Measurements from ENCODE around the gene LRCH1.

LRCH1 gene

GRCh38 chr13:46617885-46618284 lies 64.9 kb downstream of the LRCH1 start:
- peaks cover 28% of the 10 kb centered on the region for H3K4me1 ChIP-seq (ENCODE audit: control insufficient read depth, insufficient read depth, low read length)
- no peaks in the 10 kb centered on the region for H3K36me3 ChIP-seq (ENCODE audit: control insufficient read depth, insufficient read depth, low read length)
- H3K9ac ChIP-seq (ENCODE audit: low read length): no peak overlapping the region
- no peaks in the 10 kb centered on the region for H3K27me3 ChIP-seq (ENCODE audit: control insufficient read depth, insufficient read depth, low read length)
- H3K9me3 ChIP-seq (ENCODE audit: control insufficient read depth, insufficient read depth, low read depth, low read length): no peaks in the 10 kb centered on the region
- H3K4me3 ChIP-seq (ENCODE audit: low read depth, low read length): no peak overlapping the region
- no peak overlapping the region for H3K27ac ChIP-seq (ENCODE audit: low read depth, low read length)

GRCh38 chr13:46618694-46619254 lies 65.8 kb downstream of the LRCH1 start:
- Histone ChIP-seq H3K4me1 (ENCODE audit: control insufficient read depth, insufficient read depth, low read length) (peaks cover 31% of the 10 kb centered on the region), H3K9ac (ENCODE audit: low read length) (no peak overlapping the region), H3K27ac (ENCODE audit: low read depth, low read length) (no peak overlapping the region), H3K27me3 (ENCODE audit: control insufficient read depth, insufficient read depth, low read length) (no peaks in the 10 kb centered on the region), H3K9me3 (ENCODE audit: control insufficient read depth, insufficient read depth, low read depth, low read length) (no peaks in the 10 kb centered on the region), H3K36me3 (ENCODE audit: control insufficient read depth, insufficient read depth, low read length) (no peaks in the 10 kb centered on the region), H3K4me3 (ENCODE audit: low read depth, low read length) (no peak overlapping the region)

DNA sequence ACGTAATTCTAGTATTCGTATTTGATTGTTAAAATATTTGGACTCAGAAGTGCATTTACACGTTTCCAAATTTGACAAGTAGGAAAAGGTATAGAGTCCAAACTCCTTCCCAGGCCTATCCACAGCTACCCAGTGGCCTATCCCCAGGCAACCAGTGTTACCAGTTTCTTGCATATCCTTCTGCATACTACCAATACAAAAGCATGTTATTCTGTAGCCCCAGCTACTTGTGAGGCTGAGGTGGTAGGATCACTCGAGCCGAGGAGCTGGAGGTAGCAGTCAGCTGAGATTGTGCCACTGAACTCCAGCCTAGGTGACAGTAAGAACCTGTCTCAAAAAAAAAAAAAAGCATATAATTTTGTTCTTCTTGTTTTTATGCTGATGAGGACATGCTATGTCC lies 67.1 kb downstream of the LRCH1 start:
- no peaks in the 10 kb centered on the region for H3K9me3 ChIP-seq (ENCODE audit: control insufficient read depth, insufficient read depth, low read depth, low read length)
- peaks cover 40% of the 10 kb centered on the region for H3K4me1 ChIP-seq (ENCODE audit: control insufficient read depth, insufficient read depth, low read length)
- H3K27me3 ChIP-seq (ENCODE audit: control insufficient read depth, insufficient read depth, low read length): no peaks in the 10 kb centered on the region

DNA sequence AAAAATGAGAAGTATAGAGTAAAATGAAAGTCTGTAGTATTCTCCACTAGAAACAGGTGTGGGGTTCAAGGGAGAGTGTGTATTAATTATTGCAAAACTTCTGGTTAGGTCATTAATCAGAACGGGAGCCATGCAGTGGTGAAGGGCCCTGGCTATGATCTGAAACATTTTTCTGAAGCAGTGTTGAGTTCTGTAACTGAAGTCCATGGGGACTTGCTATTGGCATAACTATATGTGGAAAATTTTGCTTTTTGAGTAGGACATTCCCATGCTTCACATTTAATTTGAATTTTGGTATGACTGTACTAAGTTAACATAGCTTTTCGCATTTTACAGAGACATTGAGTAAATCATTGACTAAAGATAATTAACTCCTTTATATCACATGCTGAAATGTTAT lies 67.5 kb downstream of the LRCH1 start:
- Histone ChIP-seq H3K36me3 (ENCODE audit: control insufficient read depth, insufficient read depth, low read length) (no peaks in the 10 kb centered on the region), H3K27me3 (ENCODE audit: control insufficient read depth, insufficient read depth, low read length) (no peaks in the 10 kb centered on the region), H3K4me3 (ENCODE audit: low read depth, low read length) (no peak overlapping the region), H3K9me3 (ENCODE audit: control insufficient read depth, insufficient read depth, low read depth, low read length) (no peaks in the 10 kb centered on the region), H3K4me1 (ENCODE audit: control insufficient read depth, insufficient read depth, low read length) (peaks cover 45% of the 10 kb centered on the region), H3K27ac (ENCODE audit: low read depth, low read length) (no peak overlapping the region), H3K9ac (ENCODE audit: low read length) (no peak overlapping the region)

More for the DNA sequence above, 67.1 kb downstream of the LRCH1 start:
- H3K9ac ChIP-seq (ENCODE audit: low read length): no peak overlapping the region
- no peaks in the 10 kb centered on the region for H3K36me3 ChIP-seq (ENCODE audit: control insufficient read depth, insufficient read depth, low read length)
- H3K27ac ChIP-seq (ENCODE audit: low read depth, low read length): no peak overlapping the region
- H3K4me3 ChIP-seq (ENCODE audit: low read depth, low read length): no peak overlapping the region

DNA sequence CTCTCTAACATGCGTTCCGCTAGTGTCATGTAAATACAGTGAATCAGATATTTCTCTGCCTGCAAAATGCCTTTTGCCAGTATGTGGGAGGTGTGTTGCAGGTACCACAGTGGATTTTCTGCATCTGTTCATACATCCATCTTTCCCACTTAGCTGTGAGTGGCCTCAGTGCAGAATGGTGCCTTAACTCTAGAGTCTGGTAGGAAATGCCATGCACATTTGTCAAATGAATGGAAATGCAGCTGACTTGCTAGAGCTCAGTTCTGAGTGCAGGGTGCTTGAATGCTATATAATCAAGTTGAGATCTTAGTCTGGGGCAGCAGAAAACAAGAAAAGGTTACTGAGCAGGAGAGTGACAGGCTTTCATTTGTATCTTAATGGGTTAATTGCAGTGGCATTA lies 68.2 kb downstream of the LRCH1 start:
- H3K4me1 ChIP-seq (ENCODE audit: control insufficient read depth, insufficient read depth, low read length): peaks cover 45% of the 10 kb centered on the region
- H3K27me3 ChIP-seq (ENCODE audit: control insufficient read depth, insufficient read depth, low read length): no peaks in the 10 kb centered on the region
- no peak overlapping the region for H3K27ac ChIP-seq (ENCODE audit: low read depth, low read length)
- H3K9me3 ChIP-seq (ENCODE audit: control insufficient read depth, insufficient read depth, low read depth, low read length): no peaks in the 10 kb centered on the region
- no peaks in the 10 kb centered on the region for H3K36me3 ChIP-seq (ENCODE audit: control insufficient read depth, insufficient read depth, low read length)
- H3K4me3 ChIP-seq (ENCODE audit: low read depth, low read length): no peak overlapping the region
- H3K9ac ChIP-seq (ENCODE audit: low read length): no peak overlapping the region

- Histone ChIP-seq H3K4me3 (ENCODE audit: low read depth, low read length) (no peak overlapping the region), H3K27ac (ENCODE audit: low read depth, low read length) (no peak overlapping the region), H3K4me1 (ENCODE audit: control insufficient read depth, insufficient read depth, low read length) (peaks cover 44% of the 10 kb centered on the region)
Measured at GRCh38 chr13:46621792-46622629, 69.0 kb downstream of the LRCH1 start.

GRCh38 chr13:46622630-46623256 lies 69.8 kb downstream of the LRCH1 start:
- peaks cover 40% of the 10 kb centered on the region for H3K4me1 ChIP-seq (ENCODE audit: control insufficient read depth, insufficient read depth, low read length)
- H3K27me3 ChIP-seq (ENCODE audit: control insufficient read depth, insufficient read depth, low read length): no peaks in the 10 kb centered on the region
- H3K36me3 ChIP-seq (ENCODE audit: control insufficient read depth, insufficient read depth, low read length): no peaks in the 10 kb centered on the region
- H3K27ac ChIP-seq (ENCODE audit: low read depth, low read length): no peak overlapping the region
- no peak overlapping the region for H3K9ac ChIP-seq (ENCODE audit: low read length)
- no peaks in the 10 kb centered on the region for H3K9me3 ChIP-seq (ENCODE audit: control insufficient read depth, insufficient read depth, low read depth, low read length)
- H3K4me3 ChIP-seq (ENCODE audit: low read depth, low read length): no peak overlapping the region

More at GRCh38 chr13:46621792-46622629, 69.0 kb downstream of the LRCH1 start:
- Histone ChIP-seq H3K9me3 (ENCODE audit: control insufficient read depth, insufficient read depth, low read depth, low read length) (no peaks in the 10 kb centered on the region), H3K9ac (ENCODE audit: low read length) (no peak overlapping the region), H3K36me3 (ENCODE audit: control insufficient read depth, insufficient read depth, low read length) (no peaks in the 10 kb centered on the region), H3K27me3 (ENCODE audit: control insufficient read depth, insufficient read depth, low read length) (no peaks in the 10 kb centered on the region)

- H3K9me3 ChIP-seq (ENCODE audit: control insufficient read depth, insufficient read depth, low read depth, low read length): no peaks in the 10 kb centered on the region
- H3K4me3 ChIP-seq (ENCODE audit: low read depth, low read length): no peak overlapping the region
- H3K27ac ChIP-seq (ENCODE audit: low read depth, low read length): no peak overlapping the region
- no peaks in the 10 kb centered on the region for H3K36me3 ChIP-seq (ENCODE audit: control insufficient read depth, insufficient read depth, low read length)
- H3K4me1 ChIP-seq (ENCODE audit: control insufficient read depth, insufficient read depth, low read length): peaks cover 42% of the 10 kb centered on the region
- H3K9ac ChIP-seq (ENCODE audit: low read length): no peak overlapping the region
- no peaks in the 10 kb centered on the region for H3K27me3 ChIP-seq (ENCODE audit: control insufficient read depth, insufficient read depth, low read length)
Measured at GRCh38 chr13:46624353-46624752, 71.4 kb downstream of the LRCH1 start.

- H3K27me3 ChIP-seq (ENCODE audit: control insufficient read depth, insufficient read depth, low read length): no peaks in the 10 kb centered on the region
- peaks cover 46% of the 10 kb centered on the region for H3K4me1 ChIP-seq (ENCODE audit: control insufficient read depth, insufficient read depth, low read length)
Measured at GRCh38 chr13:46624821-46625220, 71.9 kb downstream of the LRCH1 start.

DNA sequence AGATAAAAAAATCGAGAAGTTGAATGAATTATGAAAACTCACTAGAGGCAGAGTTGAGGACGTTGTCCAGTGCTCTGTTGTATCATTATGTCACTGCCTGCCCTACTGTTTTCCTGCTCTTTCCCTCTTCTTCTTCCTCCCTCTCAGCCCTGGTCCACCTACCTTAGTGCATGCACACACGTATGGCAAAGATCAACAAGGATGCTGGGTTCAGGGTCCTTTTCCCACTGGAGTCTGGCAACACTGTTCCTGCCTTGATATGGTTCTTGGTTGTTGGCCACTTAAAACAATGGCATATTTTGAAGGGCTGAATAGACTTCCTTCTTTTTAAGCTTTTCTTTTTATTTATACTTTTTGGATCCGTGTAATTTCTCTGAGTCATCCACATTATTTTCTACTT lies 74.5 kb downstream of the LRCH1 start:
- Histone ChIP-seq H3K9ac (ENCODE audit: low read length) (no peak overlapping the region), H3K4me1 (ENCODE audit: control insufficient read depth, insufficient read depth, low read length) (peaks cover 43% of the 10 kb centered on the region)

More at GRCh38 chr13:46624821-46625220, 71.9 kb downstream of the LRCH1 start:
- no peaks in the 10 kb centered on the region for H3K9me3 ChIP-seq (ENCODE audit: control insufficient read depth, insufficient read depth, low read depth, low read length)
- H3K27ac ChIP-seq (ENCODE audit: low read depth, low read length): no peak overlapping the region
- H3K36me3 ChIP-seq (ENCODE audit: control insufficient read depth, insufficient read depth, low read length): no peaks in the 10 kb centered on the region
- no peak overlapping the region for H3K4me3 ChIP-seq (ENCODE audit: low read depth, low read length)
- no peak overlapping the region for H3K9ac ChIP-seq (ENCODE audit: low read length)

More for the DNA sequence above, 74.5 kb downstream of the LRCH1 start:
- no peak overlapping the region for H3K27ac ChIP-seq (ENCODE audit: low read depth, low read length)
- no peaks in the 10 kb centered on the region for H3K27me3 ChIP-seq (ENCODE audit: control insufficient read depth, insufficient read depth, low read length)
- no peaks in the 10 kb centered on the region for H3K9me3 ChIP-seq (ENCODE audit: control insufficient read depth, insufficient read depth, low read depth, low read length)
- no peaks in the 10 kb centered on the region for H3K36me3 ChIP-seq (ENCODE audit: control insufficient read depth, insufficient read depth, low read length)
- H3K4me3 ChIP-seq (ENCODE audit: low read depth, low read length): no peak overlapping the region

Measured in HUES6 (cell line).